Hematopoietic multipotent progenitor cell treated with erythropoietin and hydrocortisone succinate and interleukin-3 and kit ligand, for 6 days (in vitro differentiated cells): Measurements from ENCODE around the gene LRRC28.

ENCODE experiments used
- DNase-seq: peaks from one replicate; pipeline ENCODE4 v3.0.0-alpha.2; 2015

The LRRC28 gene

GRCh38 chr15:99438691-99439523, 187.6 kb downstream of the LRRC28 start:
- DNase-seq = no peak

GRCh38 chr15:99439524-99439835, 188.2 kb downstream of the LRRC28 start:
- DNase-seq = no peak

GRCh38 chr15:99440029-99440428, 188.7 kb downstream of the LRRC28 start:
- DNase-seq = no peak
